ENCODE measurements around the gene DUSP5.

The DUSP5 gene

GRCh38 chr10:110493832-110494426, 3.8 kb upstream of the DUSP5 start:
- Histone ChIP-seq H3K36me3 (ENCODE audit: control insufficient read depth in 2 of 2, insufficient read depth in 2 of 2, low read length in 2 of 2) (no peaks in the 10 kb centered on the region), H3K9ac (ENCODE audit: low read length in 2 of 2) (no peak overlapping the region), H3K4me3 (ENCODE audit: low read length in 2 of 2) (no peak overlapping the region), H3K27me3 (ENCODE audit: control insufficient read depth in 1 of 2, insufficient read depth in 2 of 2, low read length in 2 of 2) (no peaks in the 10 kb centered on the region), H3K4me1 (ENCODE audit: control insufficient read depth, insufficient read depth, low read length) (peaks cover 21% of the 10 kb centered on the region), H3K27ac (ENCODE audit: low read length) (no peak overlapping the region), H3K9me3 (ENCODE audit: control insufficient read depth in 2 of 2, low read length in 2 of 2) (no peaks in the 10 kb centered on the region)

GRCh38 chr10:110494532-110494931, 3.2 kb upstream of the DUSP5 start:
- peaks cover 27% of the 10 kb centered on the region for H3K4me1 ChIP-seq (ENCODE audit: control insufficient read depth, insufficient read depth, low read length)
- no peak overlapping the region for H3K4me3 ChIP-seq (ENCODE audit: low read length in 2 of 2)
- no peaks in the 10 kb centered on the region for H3K36me3 ChIP-seq (ENCODE audit: control insufficient read depth in 2 of 2, insufficient read depth in 2 of 2, low read length in 2 of 2)
- H3K9ac ChIP-seq (ENCODE audit: low read length in 2 of 2) = no peak overlapping the region
- no peaks in the 10 kb centered on the region for H3K9me3 ChIP-seq (ENCODE audit: control insufficient read depth in 2 of 2, low read length in 2 of 2)
- H3K27ac ChIP-seq (ENCODE audit: low read length) = no peak overlapping the region
- no peaks in the 10 kb centered on the region for H3K27me3 ChIP-seq (ENCODE audit: control insufficient read depth in 1 of 2, insufficient read depth in 2 of 2, low read length in 2 of 2)

- H3K27me3 ChIP-seq (ENCODE audit: control insufficient read depth in 1 of 2, insufficient read depth in 2 of 2, low read length in 2 of 2) = no peaks in the 10 kb centered on the region
- no peaks in the 10 kb centered on the region for H3K9me3 ChIP-seq (ENCODE audit: control insufficient read depth in 2 of 2, low read length in 2 of 2)
- peak overlapping the region in 1 of 2 donors; percentile 79 for H3K9ac ChIP-seq (ENCODE audit: low read length in 2 of 2)
- peak overlapping the region in 1 of 2 donors; percentile 81 for H3K4me3 ChIP-seq (ENCODE audit: low read length in 2 of 2)
- H3K4me1 ChIP-seq (ENCODE audit: control insufficient read depth, insufficient read depth, low read length) = peaks cover 40% of the 10 kb centered on the region
- no peak overlapping the region for H3K27ac ChIP-seq (ENCODE audit: low read length)
- no peaks in the 10 kb centered on the region for H3K36me3 ChIP-seq (ENCODE audit: control insufficient read depth in 2 of 2, insufficient read depth in 2 of 2, low read length in 2 of 2)
Measured at GRCh38 chr10:110495731-110496552, 1.8 kb upstream of the DUSP5 start.

GRCh38 chr10:110496553-110497437, 912 bp upstream of the DUSP5 start:
- Histone ChIP-seq H3K4me1 (ENCODE audit: control insufficient read depth, insufficient read depth, low read length) (peaks cover 49% of the 10 kb centered on the region), H3K36me3 (ENCODE audit: control insufficient read depth in 2 of 2, insufficient read depth in 2 of 2, low read length in 2 of 2) (no peaks in the 10 kb centered on the region), H3K9me3 (ENCODE audit: control insufficient read depth in 2 of 2, low read length in 2 of 2) (no peaks in the 10 kb centered on the region), H3K27ac (ENCODE audit: low read length) (peak overlapping the region; percentile 76), H3K27me3 (ENCODE audit: control insufficient read depth in 1 of 2, insufficient read depth in 2 of 2, low read length in 2 of 2) (no peaks in the 10 kb centered on the region), H3K4me3 (ENCODE audit: low read length in 2 of 2) (peak overlapping the region; percentile 47 to 81), H3K9ac (ENCODE audit: low read length in 2 of 2) (peak overlapping the region; percentile 79 to 80)

- Histone ChIP-seq H3K4me1 (ENCODE audit: control insufficient read depth, insufficient read depth, low read length) (peaks cover 63% of the 10 kb centered on the region), H3K27me3 (ENCODE audit: control insufficient read depth in 1 of 2, insufficient read depth in 2 of 2, low read length in 2 of 2) (no peaks in the 10 kb centered on the region), H3K9ac (ENCODE audit: low read length in 2 of 2) (peak overlapping the region; percentile 58 to 60), H3K9me3 (ENCODE audit: control insufficient read depth in 2 of 2, low read length in 2 of 2) (no peaks in the 10 kb centered on the region), H3K27ac (ENCODE audit: low read length) (peak overlapping the region; percentile 76), H3K4me3 (ENCODE audit: low read length in 2 of 2) (peak overlapping the region; percentile 75 to 81), H3K36me3 (ENCODE audit: control insufficient read depth in 2 of 2, insufficient read depth in 2 of 2, low read length in 2 of 2) (no peaks in the 10 kb centered on the region)
Measured at GRCh38 chr10:110498087-110498981, 627 bp downstream of the DUSP5 start.

- no peaks in the 10 kb centered on the region for H3K27me3 ChIP-seq (ENCODE audit: control insufficient read depth in 1 of 2, insufficient read depth in 2 of 2, low read length in 2 of 2)
- peak overlapping the region; percentile 76 for H3K27ac ChIP-seq (ENCODE audit: low read length)
- H3K4me3 ChIP-seq (ENCODE audit: low read length in 2 of 2) = peak overlapping the region; percentile 75 to 81
- peak overlapping the region; percentile 58 to 60 for H3K9ac ChIP-seq (ENCODE audit: low read length in 2 of 2)
- H3K9me3 ChIP-seq (ENCODE audit: control insufficient read depth in 2 of 2, low read length in 2 of 2) = no peaks in the 10 kb centered on the region
- H3K4me1 ChIP-seq (ENCODE audit: control insufficient read depth, insufficient read depth, low read length) = peaks cover 72% of the 10 kb centered on the region
- H3K36me3 ChIP-seq (ENCODE audit: control insufficient read depth in 2 of 2, insufficient read depth in 2 of 2, low read length in 2 of 2) = no peaks in the 10 kb centered on the region
Measured at GRCh38 chr10:110498982-110499795, 1.5 kb downstream of the DUSP5 start.

- peak overlapping the region; percentile 75 to 81 for H3K4me3 ChIP-seq (ENCODE audit: low read length in 2 of 2)
- H3K27me3 ChIP-seq (ENCODE audit: control insufficient read depth in 1 of 2, insufficient read depth in 2 of 2, low read length in 2 of 2) = no peaks in the 10 kb centered on the region
- peak overlapping the region in 1 of 2 donors; percentile 58 for H3K9ac ChIP-seq (ENCODE audit: low read length in 2 of 2)
- peak overlapping the region; percentile 76 for H3K27ac ChIP-seq (ENCODE audit: low read length)
- H3K4me1 ChIP-seq (ENCODE audit: control insufficient read depth, insufficient read depth, low read length) = peaks cover 78% of the 10 kb centered on the region
- no peaks in the 10 kb centered on the region for H3K36me3 ChIP-seq (ENCODE audit: control insufficient read depth in 2 of 2, insufficient read depth in 2 of 2, low read length in 2 of 2)
- no peaks in the 10 kb centered on the region for H3K9me3 ChIP-seq (ENCODE audit: control insufficient read depth in 2 of 2, low read length in 2 of 2)
Measured at GRCh38 chr10:110499796-110500514, 2.2 kb downstream of the DUSP5 start.

- peak overlapping the region in 1 of 2 donors; percentile 24 for H3K9ac ChIP-seq (ENCODE audit: low read length in 2 of 2)
- no peaks in the 10 kb centered on the region for H3K36me3 ChIP-seq (ENCODE audit: control insufficient read depth in 2 of 2, insufficient read depth in 2 of 2, low read length in 2 of 2)
- peak overlapping the region; percentile 48 to 57 for H3K4me3 ChIP-seq (ENCODE audit: low read length in 2 of 2)
- H3K9me3 ChIP-seq (ENCODE audit: control insufficient read depth in 2 of 2, low read length in 2 of 2) = no peaks in the 10 kb centered on the region
- no peaks in the 10 kb centered on the region for H3K27me3 ChIP-seq (ENCODE audit: control insufficient read depth in 1 of 2, insufficient read depth in 2 of 2, low read length in 2 of 2)
- peaks cover 81% of the 10 kb centered on the region for H3K4me1 ChIP-seq (ENCODE audit: control insufficient read depth, insufficient read depth, low read length)
- peak overlapping the region; percentile 76 for H3K27ac ChIP-seq (ENCODE audit: low read length)
Measured at GRCh38 chr10:110500515-110500905, 2.8 kb downstream of the DUSP5 start.

All from stomach smooth muscle (tissue), 2 donors.